Measurements from ENCODE around the gene LRRN4. TPM values are rescaled to one million over a fixed set of nuclear protein-coding genes. Genes with fewer than 3 reads are reported as not detected.

Gene LRRN4
- total RNA-seq, 4 donors from 2014 or later, result not detected

- TF ChIP-seq POLR2A (IDR thresholded peaks at IDR 0.05), result no peak
- TF ChIP-seq EP300 (IDR thresholded peaks at IDR 0.05), result no peak
- no peak for TF ChIP-seq CTCF (IDR thresholded peaks at IDR 0.05)
- WGBS, 2 donors, result 51 to 56% methylated on average over 2 of the region's 2 CpGs
Observed at GRCh38 chr20:6061544-6061943, 7.7 kb upstream of the LRRN4 start.

DNA sequence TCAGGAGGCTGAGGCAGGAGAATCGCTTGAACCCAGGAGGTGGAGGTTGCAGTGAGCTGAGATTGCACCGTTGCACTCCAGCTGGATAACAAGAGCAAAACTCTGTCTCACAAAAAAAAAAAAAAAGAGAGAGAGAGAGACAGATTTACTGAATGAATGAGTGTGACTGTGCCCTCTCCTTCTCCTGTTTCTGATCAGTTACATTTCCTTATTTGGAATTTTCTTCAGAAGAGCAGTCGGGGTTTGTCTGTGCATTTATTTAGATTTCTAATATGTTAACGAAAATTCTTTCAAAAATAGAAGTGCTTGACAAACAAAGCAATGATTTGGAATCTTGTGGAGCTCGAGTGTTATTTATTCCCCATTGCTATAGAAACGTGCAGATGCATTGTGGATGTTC lies 6.4 kb upstream of the LRRN4 start:
- 53 to 59% methylated on average over 6 of the region's 6 CpGs for WGBS, 2 donors
- H3K9me3 ChIP-seq, result no peaks in the 10 kb centered on the region
- H3K27me3 ChIP-seq, result peaks cover 0 to 4% of the 10 kb centered on the region in 2 donors
- no peaks in the 10 kb centered on the region for H3K4me1 ChIP-seq
- TF ChIP-seq POLR2A (IDR thresholded peaks at IDR 0.05) (no peak), EP300 (IDR thresholded peaks at IDR 0.05) (no peak), CTCF (IDR thresholded peaks at IDR 0.05) (no peak)
- no peak for DNase-seq (ENCODE audit: low spot score in 2 of 2)
- no peak overlapping the region for H3K27ac ChIP-seq
- no peaks in the 10 kb centered on the region for H3K36me3 ChIP-seq
- H3K4me3 ChIP-seq, result no peak overlapping the region

More at GRCh38 chr20:6061544-6061943, 7.7 kb upstream of the LRRN4 start:
- H3K4me3 ChIP-seq, result no peak overlapping the region
- no peaks in the 10 kb centered on the region for H3K27me3 ChIP-seq
- no peak for DNase-seq (ENCODE audit: low spot score in 2 of 2)
- H3K9me3 ChIP-seq, result no peaks in the 10 kb centered on the region
- H3K36me3 ChIP-seq, result no peaks in the 10 kb centered on the region
- H3K4me1 ChIP-seq, result no peaks in the 10 kb centered on the region
- no peak overlapping the region for H3K27ac ChIP-seq

GRCh38 chr20:6058684-6059295 lies 4.9 kb upstream of the LRRN4 start:
- Histone ChIP-seq H3K27ac (no peak overlapping the region), H3K9me3 (no peaks in the 10 kb centered on the region), H3K36me3 (no peaks in the 10 kb centered on the region), H3K4me1 (no peaks in the 10 kb centered on the region), H3K27me3 (peaks cover 0 to 9% of the 10 kb centered on the region in 2 donors), H3K4me3 (no peak overlapping the region)
- TF ChIP-seq CTCF (IDR thresholded peaks at IDR 0.05) (no peak), POLR2A (IDR thresholded peaks at IDR 0.05) (no peak), EP300 (IDR thresholded peaks at IDR 0.05) (no peak)
- 50 to 60% methylated on average over 7 of the region's 7 CpGs for WGBS, 2 donors
- DNase-seq (ENCODE audit: low spot score in 2 of 2), result no peak

DNA sequence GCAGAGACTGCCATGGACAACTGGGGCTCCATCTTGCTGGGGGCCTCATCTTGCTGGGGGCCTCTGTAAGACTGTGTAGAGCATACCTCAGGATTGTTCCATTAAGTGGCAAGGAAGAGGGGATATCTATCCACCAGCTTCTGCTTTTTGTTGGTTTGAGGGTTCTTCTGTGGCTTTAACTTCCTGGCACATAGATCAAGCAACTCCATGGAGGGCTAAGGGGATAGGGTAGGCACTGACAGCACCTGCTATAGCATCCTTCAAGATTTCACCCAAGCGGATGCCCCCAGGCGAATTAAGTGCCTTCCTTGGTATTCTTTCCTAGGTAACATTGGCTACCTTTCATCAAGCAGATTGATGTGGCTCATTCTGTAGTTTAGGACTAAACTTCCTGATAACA lies 3.8 kb upstream of the LRRN4 start:
- Histone ChIP-seq H3K36me3 (no peaks in the 10 kb centered on the region), H3K4me1 (peaks cover 0 to 3% (median 0%) of the 10 kb centered on the region in 4 donors), H3K4me3 (no peak overlapping the region), H3K27ac (no peak overlapping the region), H3K27me3 (peaks cover 0 to 20% of the 10 kb centered on the region in 2 donors), H3K9me3 (no peaks in the 10 kb centered on the region)
- TF ChIP-seq EP300 (IDR thresholded peaks at IDR 0.05) (no peak), POLR2A (IDR thresholded peaks at IDR 0.05) (no peak), CTCF (IDR thresholded peaks at IDR 0.05) (no peak)
- DNase-seq (ENCODE audit: low spot score in 2 of 2), result no peak
- 79 to 94% methylated on average over 2 of the region's 2 CpGs for WGBS, 2 donors

DNA sequence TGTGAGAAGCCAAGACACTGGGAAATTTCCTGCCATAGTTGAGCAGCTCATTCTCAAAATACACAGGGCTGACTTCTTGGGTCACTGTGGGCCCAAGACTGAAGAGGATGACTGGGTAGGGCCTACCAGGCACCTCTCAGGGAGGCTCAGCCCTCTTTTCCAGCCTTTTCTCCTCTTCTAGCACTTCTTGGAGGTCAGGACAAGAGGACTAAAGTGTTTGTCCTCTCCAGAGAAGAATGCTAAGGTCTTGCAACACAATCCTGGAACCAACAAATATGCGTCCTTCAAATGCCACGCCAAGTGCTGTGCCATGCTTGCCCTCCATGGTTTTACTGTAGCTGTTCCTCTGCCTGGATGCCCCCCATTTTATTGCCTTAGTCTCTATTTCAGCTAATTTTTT lies 3.3 kb upstream of the LRRN4 start:
- Histone ChIP-seq H3K27me3 (peaks cover 0 to 25% of the 10 kb centered on the region in 2 donors), H3K36me3 (no peaks in the 10 kb centered on the region), H3K27ac (no peak overlapping the region), H3K4me1 (peaks cover 0 to 8% (median 1%) of the 10 kb centered on the region in 4 donors), H3K4me3 (no peak overlapping the region), H3K9me3 (no peaks in the 10 kb centered on the region)
- TF ChIP-seq EP300 (IDR thresholded peaks at IDR 0.05), result no peak
- TF ChIP-seq POLR2A (IDR thresholded peaks at IDR 0.05), result no peak
- no peak for TF ChIP-seq CTCF (IDR thresholded peaks at IDR 0.05)
- WGBS, 2 donors, result 90 to 100% methylated on average over 2 of the region's 2 CpGs
- no peak for DNase-seq (ENCODE audit: low spot score in 2 of 2)

All from tibial nerve (tissue), 4 donors.